Measurements from ENCODE around the gene RAF1. TPM values are rescaled to one million over a fixed set of nuclear protein-coding genes. Genes with fewer than 3 reads are reported as not detected.
"Not testable (repeated sequence)": the region's sequence is repeated elsewhere in the genome, so short reads cannot be mapped to it uniquely, and the experiment has no call there.

Gene RAF1
- total and polyA plus RNA-seq, 8 donors, result 36.7 to 156 (median 76.9) TPM

DNA sequence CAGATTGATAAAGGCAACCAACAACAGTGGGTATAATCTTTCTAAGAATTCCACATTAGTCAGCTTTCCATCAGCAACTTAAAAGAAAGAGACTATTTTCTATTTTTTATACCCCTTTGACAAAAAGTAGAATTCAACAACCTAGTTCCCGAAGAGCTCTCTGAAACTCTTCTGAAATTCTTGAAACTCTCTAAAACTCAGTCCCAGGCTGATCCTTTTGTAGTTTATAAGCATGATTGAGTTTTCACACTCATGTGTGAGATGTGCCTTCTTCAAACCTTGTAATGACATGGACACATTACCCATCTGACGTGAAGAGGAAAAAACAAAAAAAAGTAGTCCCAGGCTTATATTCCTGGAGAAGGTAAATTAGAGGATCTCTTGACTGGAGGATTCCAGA, 31.4 kb downstream of the RAF1 start:
- H3K4me3 ChIP-seq, result no peak overlapping the region
- WGBS, 5 donors, result 87 to 95% (median 89%) methylated on average over 2 of the region's 2 CpGs
- peaks cover 0 to 9% (median 0%) of the 10 kb centered on the region in 4 donors for H3K36me3 ChIP-seq
- intact Hi-C loops (cut with DNase I; ENCODE audit: low total_unique reads), result no loop called here
- no peak for TF ChIP-seq POLR2AphosphoS5 (IDR thresholded peaks at IDR 0.05)
- no peak for TF ChIP-seq EP300 (IDR thresholded peaks at IDR 0.05)
- TF ChIP-seq POLR2A (IDR thresholded peaks at IDR 0.05), result no peak
- TF ChIP-seq, protein P1, sequence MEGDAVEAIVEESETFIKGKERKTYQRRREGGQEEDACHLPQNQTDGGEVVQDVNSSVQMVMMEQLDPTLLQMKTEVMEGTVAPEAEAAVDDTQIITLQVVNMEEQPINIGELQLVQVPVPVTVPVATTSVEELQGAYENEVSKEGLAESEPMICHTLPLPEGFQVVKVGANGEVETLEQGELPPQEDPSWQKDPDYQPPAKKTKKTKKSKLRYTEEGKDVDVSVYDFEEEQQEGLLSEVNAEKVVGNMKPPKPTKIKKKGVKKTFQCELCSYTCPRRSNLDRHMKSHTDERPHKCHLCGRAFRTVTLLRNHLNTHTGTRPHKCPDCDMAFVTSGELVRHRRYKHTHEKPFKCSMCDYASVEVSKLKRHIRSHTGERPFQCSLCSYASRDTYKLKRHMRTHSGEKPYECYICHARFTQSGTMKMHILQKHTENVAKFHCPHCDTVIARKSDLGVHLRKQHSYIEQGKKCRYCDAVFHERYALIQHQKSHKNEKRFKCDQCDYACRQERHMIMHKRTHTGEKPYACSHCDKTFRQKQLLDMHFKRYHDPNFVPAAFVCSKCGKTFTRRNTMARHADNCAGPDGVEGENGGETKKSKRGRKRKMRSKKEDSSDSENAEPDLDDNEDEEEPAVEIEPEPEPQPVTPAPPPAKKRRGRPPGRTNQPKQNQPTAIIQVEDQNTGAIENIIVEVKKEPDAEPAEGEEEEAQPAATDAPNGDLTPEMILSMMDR (IDR thresholded peaks at IDR 0.05), result no peak
- H3K27ac ChIP-seq, result no peak overlapping the region
- DNase-seq, result no peak
- H3K27me3 ChIP-seq, result no peaks in the 10 kb centered on the region
- H3K9me3 ChIP-seq, result no peaks in the 10 kb centered on the region
- peaks cover 28 to 69% (median 54%) of the 10 kb centered on the region in 4 donors for H3K4me1 ChIP-seq

DNA sequence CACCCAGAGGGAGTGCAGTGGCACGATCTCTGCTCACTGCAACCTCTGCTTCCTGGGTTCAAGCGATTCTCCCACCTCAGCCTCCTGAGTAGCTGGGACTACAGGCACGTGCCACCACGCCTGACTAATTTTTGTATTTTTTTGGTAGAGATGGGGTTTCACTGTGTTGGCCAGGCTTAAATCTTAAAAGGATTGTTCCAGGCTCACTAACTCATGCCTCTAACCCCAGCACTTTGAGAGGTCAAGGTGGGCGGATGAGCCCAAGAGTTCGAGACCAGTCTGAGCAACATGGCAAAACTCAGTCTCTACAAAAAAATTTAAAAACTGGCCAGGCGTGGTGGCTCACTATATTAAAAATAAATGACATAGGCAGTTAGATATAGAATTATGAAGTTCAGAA, 33.1 kb downstream of the RAF1 start:
- H3K9me3 ChIP-seq; H3K36me3 ChIP-seq; intact Hi-C loops (cut with DNase I; ENCODE audit: low total_unique reads); DNase-seq; H3K27me3 ChIP-seq; H3K4me3 ChIP-seq: not testable (repeated sequence)
- Histone ChIP-seq H3K4me1 (peaks cover 34 to 84% (median 64%) of the 10 kb centered on the region in 4 donors), H3K27ac (peak overlapping the region in 2 of 5 donors; percentile 38 to 51)
- 91 to 97% (median 95%) methylated on average over 7 of the region's 7 CpGs for WGBS, 5 donors

DNA sequence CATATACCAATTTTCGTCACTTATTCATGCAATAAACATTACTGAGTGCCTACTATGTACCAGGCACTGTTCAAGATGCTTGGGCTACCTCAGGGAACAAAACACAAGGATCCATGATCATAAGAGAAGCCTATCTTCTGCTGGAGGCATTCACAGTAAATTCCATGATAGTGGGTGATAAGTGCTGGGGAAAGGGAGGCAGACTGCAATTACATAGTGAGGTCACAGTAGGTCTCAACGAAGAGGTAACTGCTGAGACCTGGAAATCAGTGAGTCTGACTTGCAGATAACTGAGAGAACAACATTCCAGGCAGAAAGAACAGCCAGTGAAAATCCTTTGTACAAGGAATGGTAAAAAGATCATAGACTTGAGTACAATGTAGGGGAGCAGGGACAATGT, 33.6 kb downstream of the RAF1 start:
- H3K9me3 ChIP-seq, result no peaks in the 10 kb centered on the region
- TF ChIP-seq POLR2A (IDR thresholded peaks at IDR 0.05) (no peak), EP300 (IDR thresholded peaks at IDR 0.05) (no peak), POLR2AphosphoS5 (IDR thresholded peaks at IDR 0.05) (no peak)
- TF ChIP-seq, protein P1 (IDR thresholded peaks at IDR 0.05), result no peak
- peaks cover 39 to 89% (median 69%) of the 10 kb centered on the region in 4 donors for H3K4me1 ChIP-seq
- H3K27me3 ChIP-seq, result no peaks in the 10 kb centered on the region
- WGBS, 5 donors, result 57 to 83% (median 61%) methylated on average over 2 of the region's 2 CpGs
- intact Hi-C loops (cut with DNase I; ENCODE audit: low total_unique reads), result no loop called here
- H3K36me3 ChIP-seq, result no peaks in the 10 kb centered on the region
- no peak for DNase-seq
- peak overlapping the region in 3 of 5 donors; percentile 42 to 56 (median 51) for H3K27ac ChIP-seq
- no peak overlapping the region for H3K4me3 ChIP-seq

DNA sequence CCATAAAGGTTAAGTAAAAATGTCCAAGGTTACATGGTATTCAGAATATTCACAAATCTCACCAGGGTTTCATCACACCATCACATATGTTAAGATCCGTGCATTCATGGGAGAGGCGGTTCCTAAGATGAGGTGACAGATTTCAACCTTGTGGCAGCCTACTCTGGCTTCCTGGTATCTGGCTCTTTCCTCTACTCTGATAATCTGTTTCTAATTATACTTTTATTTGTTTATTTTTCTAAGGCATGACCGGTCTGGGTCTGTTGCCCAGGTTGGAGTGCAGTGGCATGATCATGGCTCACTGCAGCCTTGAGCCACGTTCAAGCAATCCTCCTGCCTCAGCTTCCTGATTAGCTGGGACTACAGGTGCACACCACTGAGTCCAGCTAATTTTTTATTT, 34.4 kb downstream of the RAF1 start:
- Histone ChIP-seq H3K9me3 (no peaks in the 10 kb centered on the region), H3K4me1 (peaks cover 40 to 92% (median 73%) of the 10 kb centered on the region in 4 donors), H3K36me3 (no peaks in the 10 kb centered on the region), H3K27ac (peak overlapping the region in 4 of 5 donors; percentile 1 to 56 (median 44)), H3K27me3 (no peaks in the 10 kb centered on the region), H3K4me3 (no peak overlapping the region)
- DNase-seq, result peak; percentile 39 to 62
- TF ChIP-seq, protein P1 (IDR thresholded peaks at IDR 0.05), result no peak
- TF ChIP-seq POLR2AphosphoS5 (IDR thresholded peaks at IDR 0.05), result peak in 1 of 3 donors; percentile 26
- intact Hi-C loops (cut with DNase I; ENCODE audit: low total_unique reads), result no loop called here
- 22 to 35% (median 29%) methylated on average over 4 of the region's 4 CpGs for WGBS, 5 donors

DNA sequence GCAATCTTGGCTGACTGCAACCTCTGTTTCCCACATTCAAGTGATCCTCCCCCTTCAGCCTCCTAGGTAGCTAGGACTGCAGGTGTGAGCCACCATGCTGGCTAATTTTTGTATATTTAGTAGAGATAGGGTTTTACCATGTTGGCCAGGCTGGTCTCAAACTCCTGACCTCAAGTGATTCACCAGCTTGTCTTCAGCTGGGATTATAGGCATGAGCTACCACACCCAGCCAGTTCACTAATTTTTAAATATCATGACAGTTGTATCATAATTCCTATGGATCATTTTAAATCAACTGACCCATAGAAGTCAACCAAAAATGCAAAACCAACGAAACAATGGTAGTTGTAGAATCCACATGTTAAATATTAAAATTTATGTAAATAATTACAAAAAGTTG, 35.1 kb downstream of the RAF1 start:
- DNase-seq, result no peak
- peaks cover 40 to 97% (median 75%) of the 10 kb centered on the region in 4 donors for H3K4me1 ChIP-seq
- intact Hi-C loops (cut with DNase I; ENCODE audit: low total_unique reads), result no loop called here
- TF ChIP-seq, protein P1 (IDR thresholded peaks at IDR 0.05), result no peak
- TF ChIP-seq POLR2AphosphoS5 (IDR thresholded peaks at IDR 0.05) (no peak), POLR2A (IDR thresholded peaks at IDR 0.05) (no peak), EP300 (IDR thresholded peaks at IDR 0.05) (no peak)
- H3K9me3 ChIP-seq, result no peaks in the 10 kb centered on the region
- H3K27ac ChIP-seq, result peak overlapping the region in 2 of 5 donors; percentile 44 to 56
- H3K36me3 ChIP-seq, result no peaks in the 10 kb centered on the region
- WGBS, 5 donors, result 77 to 86% (median 82%) methylated on average over 1 of the region's 1 CpG
- H3K4me3 ChIP-seq, result no peak overlapping the region
- no peaks in the 10 kb centered on the region for H3K27me3 ChIP-seq

Measured in stomach (tissue), 9 donors.